HepG2 (cell line): ENCODE measurements around the gene VTN. TPM values are rescaled to one million over a fixed set of nuclear protein-coding genes. Genes with fewer than 3 reads are reported as not detected.

ENCODE experiments used
- BRD4 ChIP-seq: sonication (generic); formaldehyde crosslinking; IDR thresholded peaks from 2 replicates; pipeline ENCODE4 v1.4.0; 2020; ENCODE audit warnings: missing genetic modification reagents
- CBX2 ChIP-seq, 2 experiments: fragments of 200-600 bp in 1 of 2; sonication (generic); formaldehyde crosslinking in 1 of 2; IDR thresholded peaks; 2 replicates each; pipeline versions ENCODE4 v1.7.0 to v1.8.1; 2018 to 2022; ENCODE audit warnings: low read depth in 2 of 2, low read length in 1 of 2, mild to moderate bottlenecking in 1 of 2, missing genetic modification reagents in 1 of 2
- HNF4A ChIP-seq: sonication (generic); formaldehyde crosslinking; IDR thresholded peaks from 2 replicates; pipeline ENCODE4 v1.4.0; 2020; ENCODE audit warnings: missing genetic modification reagents
- IRX3 ChIP-seq: sonication (generic); formaldehyde crosslinking; IDR thresholded peaks from 2 replicates; pipeline ENCODE4 v1.8.1; 2023; ENCODE audit warnings: mild to moderate bottlenecking, low read depth, missing genetic modification reagents, borderline replicate concordance
- MBD4 ChIP-seq: IDR thresholded peaks from 2 replicates; pipeline ENCODE4 v1.6.1; 2012; ENCODE audit warnings: low read length, inconsistent platforms, borderline replicate concordance
- MEIS2 ChIP-seq: sonication (generic); formaldehyde crosslinking; IDR thresholded peaks from 2 replicates; pipeline ENCODE4 v1.9.0; 2021; ENCODE audit warnings: mild to moderate bottlenecking, missing genetic modification reagents
- MYC ChIP-seq: sonication (generic); formaldehyde crosslinking; IDR thresholded peaks from 2 replicates; pipeline ENCODE4 v1.9.0; 2021; ENCODE audit warnings: missing genetic modification reagents, borderline replicate concordance
- PAF1 ChIP-seq: IDR thresholded peaks from 2 replicates; pipeline ENCODE4 v1.6.1; 2016; ENCODE audit warnings: missing genetic modification reagents, missing compliant biosample characterization
- PHB2 ChIP-seq: fragments of 450-650 bp; IDR thresholded peaks from 2 replicates; pipeline ENCODE4 v1.6.1; 2018; ENCODE audit not compliant: partially characterized antibody
- RAD21 ChIP-seq: fragments of 450-650 bp; formaldehyde crosslinking; IDR thresholded peaks from 2 replicates; pipeline ENCODE4 v1.5.0; 2020; ENCODE audit warnings: mild to moderate bottlenecking
- SNAI1 ChIP-seq: sonication (generic); formaldehyde crosslinking; IDR thresholded peaks from 2 replicates; pipeline ENCODE4 v1.5.0; 2020; ENCODE audit warnings: mild to moderate bottlenecking, missing genetic modification reagents, borderline replicate concordance
- SOX5 ChIP-seq: IDR thresholded peaks from 2 replicates; pipeline ENCODE4 v1.6.1; 2016; ENCODE audit warnings: borderline replicate concordance
- SRSF1 ChIP-seq: fragments of 200-400 bp; formaldehyde crosslinking; optimal IDR thresholded peaks from 2 replicates; pipeline ENCODE3; 2017; ENCODE audit warnings: mild to moderate bottlenecking, low read depth, low read length, moderate library complexity
- TBP ChIP-seq: sonication (generic); formaldehyde crosslinking; IDR thresholded peaks from 2 replicates; pipeline ENCODE4 v1.5.0; 2020; ENCODE audit warnings: missing genetic modification reagents
- ZNF614 ChIP-seq: IDR thresholded peaks from 2 replicates; pipeline ENCODE4 v1.6.1; 2018; ENCODE audit warnings: missing biosample characterization, missing genetic modification reagents, inconsistent platforms, borderline replicate concordance
- ZSCAN20 ChIP-seq: sonication (generic); formaldehyde crosslinking; IDR thresholded peaks from 2 replicates; pipeline ENCODE4 v1.4.0; 2020; ENCODE audit warnings: missing genetic modification reagents, mild to moderate bottlenecking, borderline replicate concordance
- ZSCAN29 ChIP-seq: sonication (generic); formaldehyde crosslinking; conservative IDR thresholded peaks from 2 replicates; pipeline ENCODE4 v1.4.0; 2020; ENCODE audit warnings: mild to moderate bottlenecking, missing genetic modification reagents
- polyA plus RNA-seq, 8 experiments: library from polyadenylated mRNA; depleted of rRNA in 3 of 8; stranded (reverse) in 7 of 8; unstranded in 1 of 8; fragments of >200 nt; fragmentation: Illumina TruSeq in 4 of 8; extraction: Trizol in 4 of 8; gene quantifications; 2 replicates each; pipeline versions ENCODE4 v1.2.1 to v1.2.3, GENCODE V29; 2011 to 2016; ENCODE audit warnings: low read depth in 4 of 8, missing spikeins in 1 of 8, mixed read lengths in 1 of 8; ENCODE audit not compliant: insufficient read depth in 1 of 8
- total RNA-seq, 5 experiments: library from RNA; depleted of rRNA; stranded (reverse); fragments of >200 nt; fragmentation: Illumina TruSeq; extraction: Trizol; gene quantifications; 2 replicates each; pipeline ENCODE4 v1.2.3, GENCODE V29; 2016; ENCODE audit warnings: low read depth in 1 of 5
- TF ChIP-seq, protein P1 (sequence below): sonication (generic); formaldehyde crosslinking; IDR thresholded peaks from 2 replicates; pipeline ENCODE4 v1.8.0; 2022; ENCODE audit warnings: missing genetic modification reagents, mild to moderate bottlenecking, inconsistent platforms, borderline replicate concordance
- TF ChIP-seq, protein P2 (sequence below): sonication (generic); formaldehyde crosslinking; IDR thresholded peaks from 2 replicates; pipeline ENCODE4 v1.8.1; 2023; ENCODE audit warnings: mild to moderate bottlenecking, missing genetic modification reagents
- TF ChIP-seq, protein P3 (sequence below): sonication (generic); formaldehyde crosslinking; IDR thresholded peaks from 2 replicates; pipeline ENCODE4 v1.4.0; 2020; ENCODE audit warnings: missing genetic modification reagents
- TF ChIP-seq, protein P4 (sequence below): sonication (generic); formaldehyde crosslinking; IDR thresholded peaks from 2 replicates; pipeline ENCODE4 v1.5.1; 2020; ENCODE audit warnings: mild to moderate bottlenecking, missing genetic modification reagents, borderline replicate concordance

VTN gene
- total and polyA plus RNA-seq, 2 of the 13 experiments (the other 11 are each of a cell fraction or from before 2014, with no cell fraction given), result 108 to 131 TPM

DNA sequence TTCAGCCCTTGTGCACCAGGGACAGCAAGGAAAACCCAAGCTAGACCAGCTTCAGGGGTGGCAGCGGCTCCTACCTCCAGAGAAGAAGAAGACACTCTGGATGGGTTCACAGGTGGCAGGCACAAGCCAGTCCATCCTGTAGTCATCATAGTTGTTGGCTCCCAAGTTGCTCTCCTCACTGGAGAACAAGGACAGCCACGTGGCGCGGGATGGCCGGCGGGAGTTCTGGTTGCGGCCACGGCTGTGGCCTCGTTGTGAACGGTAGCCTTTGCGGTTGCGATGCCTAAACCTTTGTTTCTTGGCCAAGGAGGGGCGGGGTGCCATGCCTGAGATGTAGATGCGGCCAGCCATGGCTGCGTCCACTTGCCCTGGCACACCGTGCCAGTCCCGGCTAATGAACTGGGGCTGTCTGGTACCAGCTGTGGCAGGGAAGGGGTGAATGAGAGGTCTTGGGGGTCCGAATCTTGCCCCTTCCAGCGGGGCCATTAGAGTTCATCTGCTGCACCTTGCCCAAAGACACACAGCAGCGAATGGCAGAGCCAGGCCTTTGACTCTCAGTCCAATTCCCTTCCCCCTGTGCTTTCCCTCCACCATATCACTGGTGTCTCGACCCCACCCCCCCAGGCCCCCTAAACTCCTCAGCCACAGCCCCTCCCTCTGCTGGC lies 2.3 kb downstream of the VTN start (continued):
- TF ChIP-seq, protein P1, sequence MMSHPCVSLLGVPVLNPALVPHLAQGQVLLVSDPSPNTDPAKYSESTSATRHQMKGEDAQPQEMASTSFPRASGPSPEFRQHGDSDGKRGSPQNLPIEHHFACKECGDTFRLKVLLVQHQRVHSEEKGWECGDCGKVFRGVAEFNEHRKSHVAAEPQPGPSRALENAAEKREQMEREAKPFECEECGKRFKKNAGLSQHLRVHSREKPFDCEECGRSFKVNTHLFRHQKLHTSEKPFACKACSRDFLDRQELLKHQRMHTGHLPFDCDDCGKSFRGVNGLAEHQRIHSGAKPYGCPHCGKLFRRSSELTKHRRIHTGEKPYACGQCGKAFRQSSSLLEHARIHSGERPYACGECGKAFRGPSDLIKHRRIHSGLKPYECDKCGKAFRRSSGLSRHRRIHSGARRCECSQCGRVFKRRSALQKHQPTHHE (CRISPR knock-in tag), result no peak
- TF ChIP-seq SRSF1, result peak; percentile 10
- TF ChIP-seq SNAI1 (CRISPR knock-in tag), result no peak
- TF ChIP-seq MEIS2 (CRISPR knock-in tag), result no peak
- TF ChIP-seq ZNF614, result no peak
- no peak for TF ChIP-seq RAD21 (CRISPR knock-in tag)
- peak; percentile 18; the same call in 1 of the 2 replicates for TF ChIP-seq MYC (CRISPR knock-in tag)
- TF ChIP-seq, protein P2, sequence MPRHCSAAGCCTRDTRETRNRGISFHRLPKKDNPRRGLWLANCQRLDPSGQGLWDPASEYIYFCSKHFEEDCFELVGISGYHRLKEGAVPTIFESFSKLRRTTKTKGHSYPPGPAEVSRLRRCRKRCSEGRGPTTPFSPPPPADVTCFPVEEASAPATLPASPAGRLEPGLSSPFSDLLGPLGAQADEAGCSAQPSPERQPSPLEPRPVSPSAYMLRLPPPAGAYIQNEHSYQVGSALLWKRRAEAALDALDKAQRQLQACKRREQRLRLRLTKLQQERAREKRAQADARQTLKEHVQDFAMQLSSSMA (CRISPR knock-in tag), result no peak
- TF ChIP-seq ZSCAN29, result no peak
- no peak for TF ChIP-seq MBD4
- no peak for TF ChIP-seq ZSCAN20
- no peak for TF ChIP-seq PAF1
- no peak for TF ChIP-seq SOX5 (CRISPR knock-in tag)
- no peak for TF ChIP-seq TBP (CRISPR knock-in tag)
- TF ChIP-seq CBX2 (IDR thresholded peaks at IDR 0.05; ENCODE audit: low read depth, low read length), result no peak
- no peak for TF ChIP-seq CBX2 (CRISPR knock-in tag; IDR thresholded peaks at IDR 0.05; ENCODE audit: low read depth)
- TF ChIP-seq PHB2, result no peak
- 0 out of 2 replicates have a peak, but pooled peaks have one; percentile 19 for TF ChIP-seq IRX3 (CRISPR knock-in tag)
- TF ChIP-seq, protein P3, sequence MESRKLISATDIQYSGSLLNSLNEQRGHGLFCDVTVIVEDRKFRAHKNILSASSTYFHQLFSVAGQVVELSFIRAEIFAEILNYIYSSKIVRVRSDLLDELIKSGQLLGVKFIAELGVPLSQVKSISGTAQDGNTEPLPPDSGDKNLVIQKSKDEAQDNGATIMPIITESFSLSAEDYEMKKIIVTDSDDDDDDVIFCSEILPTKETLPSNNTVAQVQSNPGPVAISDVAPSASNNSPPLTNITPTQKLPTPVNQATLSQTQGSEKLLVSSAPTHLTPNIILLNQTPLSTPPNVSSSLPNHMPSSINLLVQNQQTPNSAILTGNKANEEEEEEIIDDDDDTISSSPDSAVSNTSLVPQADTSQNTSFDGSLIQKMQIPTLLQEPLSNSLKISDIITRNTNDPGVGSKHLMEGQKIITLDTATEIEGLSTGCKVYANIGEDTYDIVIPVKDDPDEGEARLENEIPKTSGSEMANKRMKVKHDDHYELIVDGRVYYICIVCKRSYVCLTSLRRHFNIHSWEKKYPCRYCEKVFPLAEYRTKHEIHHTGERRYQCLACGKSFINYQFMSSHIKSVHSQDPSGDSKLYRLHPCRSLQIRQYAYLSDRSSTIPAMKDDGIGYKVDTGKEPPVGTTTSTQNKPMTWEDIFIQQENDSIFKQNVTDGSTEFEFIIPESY, result peak; percentile 64; the same call in 1 of the 2 replicates
- no peak for TF ChIP-seq HNF4A (CRISPR knock-in tag)
- 0 out of 2 replicates have a peak, but pooled peaks have one; percentile 13 for TF ChIP-seq BRD4
- TF ChIP-seq, protein P4, sequence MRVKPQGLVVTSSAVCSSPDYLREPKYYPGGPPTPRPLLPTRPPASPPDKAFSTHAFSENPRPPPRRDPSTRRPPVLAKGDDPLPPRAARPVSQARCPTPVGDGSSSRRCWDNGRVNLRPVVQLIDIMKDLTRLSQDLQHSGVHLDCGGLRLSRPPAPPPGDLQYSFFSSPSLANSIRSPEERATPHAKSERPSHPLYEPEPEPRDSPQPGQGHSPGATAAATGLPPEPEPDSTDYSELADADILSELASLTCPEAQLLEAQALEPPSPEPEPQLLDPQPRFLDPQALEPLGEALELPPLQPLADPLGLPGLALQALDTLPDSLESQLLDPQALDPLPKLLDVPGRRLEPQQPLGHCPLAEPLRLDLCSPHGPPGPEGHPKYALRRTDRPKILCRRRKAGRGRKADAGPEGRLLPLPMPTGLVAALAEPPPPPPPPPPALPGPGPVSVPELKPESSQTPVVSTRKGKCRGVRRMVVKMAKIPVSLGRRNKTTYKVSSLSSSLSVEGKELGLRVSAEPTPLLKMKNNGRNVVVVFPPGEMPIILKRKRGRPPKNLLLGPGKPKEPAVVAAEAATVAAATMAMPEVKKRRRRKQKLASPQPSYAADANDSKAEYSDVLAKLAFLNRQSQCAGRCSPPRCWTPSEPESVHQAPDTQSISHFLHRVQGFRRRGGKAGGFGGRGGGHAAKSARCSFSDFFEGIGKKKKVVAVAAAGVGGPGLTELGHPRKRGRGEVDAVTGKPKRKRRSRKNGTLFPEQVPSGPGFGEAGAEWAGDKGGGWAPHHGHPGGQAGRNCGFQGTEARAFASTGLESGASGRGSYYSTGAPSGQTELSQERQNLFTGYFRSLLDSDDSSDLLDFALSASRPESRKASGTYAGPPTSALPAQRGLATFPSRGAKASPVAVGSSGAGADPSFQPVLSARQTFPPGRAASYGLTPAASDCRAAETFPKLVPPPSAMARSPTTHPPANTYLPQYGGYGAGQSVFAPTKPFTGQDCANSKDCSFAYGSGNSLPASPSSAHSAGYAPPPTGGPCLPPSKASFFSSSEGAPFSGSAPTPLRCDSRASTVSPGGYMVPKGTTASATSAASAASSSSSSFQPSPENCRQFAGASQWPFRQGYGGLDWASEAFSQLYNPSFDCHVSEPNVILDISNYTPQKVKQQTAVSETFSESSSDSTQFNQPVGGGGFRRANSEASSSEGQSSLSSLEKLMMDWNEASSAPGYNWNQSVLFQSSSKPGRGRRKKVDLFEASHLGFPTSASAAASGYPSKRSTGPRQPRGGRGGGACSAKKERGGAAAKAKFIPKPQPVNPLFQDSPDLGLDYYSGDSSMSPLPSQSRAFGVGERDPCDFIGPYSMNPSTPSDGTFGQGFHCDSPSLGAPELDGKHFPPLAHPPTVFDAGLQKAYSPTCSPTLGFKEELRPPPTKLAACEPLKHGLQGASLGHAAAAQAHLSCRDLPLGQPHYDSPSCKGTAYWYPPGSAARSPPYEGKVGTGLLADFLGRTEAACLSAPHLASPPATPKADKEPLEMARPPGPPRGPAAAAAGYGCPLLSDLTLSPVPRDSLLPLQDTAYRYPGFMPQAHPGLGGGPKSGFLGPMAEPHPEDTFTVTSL (CRISPR knock-in tag), result 0 out of 2 replicates have a peak, but pooled peaks have one; percentile 4
